IMR-90 (cell line): ENCODE measurements around the gene KAT6B. TPM values are rescaled to one million over a fixed set of nuclear protein-coding genes. Genes with fewer than 3 reads are reported as not detected.

ENCODE experiments used
- ATAC-seq: fragments of 200-7000 bp; cut with Tn5 transposase; 2 replicates; pipeline ENCODE4 v1.9.1; 2020; ENCODE audit warnings: low read depth, mild to moderate bottlenecking, moderate library complexity
- BruUV-seq: library from RNA; stranded (reverse); fragments of 400-500 nt; replicated peaks from 2 replicates; lab custom pipeline; 2021; lab: Mats Ljungman, UMichigan
- CTCF ChIA-PET: fragments of 300-600 bp; formaldehyde crosslinking; extraction: SDS; loops from one replicate; lab custom pipeline; 2021; ENCODE audit warnings: antibody characterized with exemption; lab: Yijun Ruan, JAX
- POLR2A ChIA-PET: fragments of 300-600 bp; sonication (Branson Sonifier 250); formaldehyde crosslinking; loops from one replicate; lab custom pipeline; 2022; ENCODE audit warnings: antibody characterized with exemption; ENCODE audit not compliant: unreplicated experiment; lab: Charles Lee
- DNase-seq: peaks from one replicate; pipeline ENCODE4 v3.0.0; 2013
- H2AFZ ChIP-seq: replicated peaks from 2 replicates; pipeline ENCODE3; 2013; ENCODE audit warnings: low read length, mild to moderate bottlenecking; ENCODE audit not compliant: poor library complexity
- H2AK5ac ChIP-seq: 2 replicates; pipeline ENCODE4 v1.6.1; 2013; ENCODE audit warnings: low read depth, low read length, inconsistent platforms
- H2AK9ac ChIP-seq: replicated peaks from 2 replicates; pipeline ENCODE3; 2013; ENCODE audit warnings: mild to moderate bottlenecking, low read depth, low read length, moderate library complexity; ENCODE audit not compliant: poor library complexity
- H2BK120ac ChIP-seq: 2 replicates; pipeline ENCODE4 v1.6.1; 2013; ENCODE audit warnings: low read depth, low read length, inconsistent platforms
- H2BK15ac ChIP-seq: 3 replicates; pipeline ENCODE4 v1.6.1; 2013; ENCODE audit warnings: low read depth, low read length, inconsistent platforms
- H2BK20ac ChIP-seq: 2 replicates; pipeline ENCODE4 v1.6.1; 2013; ENCODE audit warnings: low read depth, mild to moderate bottlenecking, inconsistent platforms, low read length, moderate library complexity
- H2BK5ac ChIP-seq: 2 replicates; pipeline ENCODE4 v1.6.1; 2013; ENCODE audit warnings: mild to moderate bottlenecking, low read depth, low read length, inconsistent platforms; ENCODE audit not compliant: poor library complexity, severe bottlenecking
- H3K14ac ChIP-seq: replicated peaks from 2 replicates; pipeline ENCODE4 v1.6.1; 2013; ENCODE audit warnings: low read depth, low read length, inconsistent platforms
- H3K18ac ChIP-seq: 2 replicates; pipeline ENCODE4 v1.6.1; 2013; ENCODE audit warnings: low read depth, low read length, control low read depth
- H3K23ac ChIP-seq: 2 replicates; pipeline ENCODE4 v1.6.1; 2013; ENCODE audit warnings: low read depth, low read length, inconsistent platforms
- H3K27ac ChIP-seq: 2 replicates; pipeline ENCODE4 v1.5.1; 2013; ENCODE audit warnings: mild to moderate bottlenecking, control low read depth, low read length; ENCODE audit not compliant: insufficient read depth
- H3K27me3 ChIP-seq: 2 replicates; pipeline ENCODE4 v1.6.1; 2013; ENCODE audit warnings: low read length; ENCODE audit not compliant: control insufficient read depth, insufficient read depth
- H3K36me3 ChIP-seq: 2 replicates; pipeline ENCODE4 v1.6.1; 2013; ENCODE audit warnings: low read length, mixed read lengths; ENCODE audit not compliant: control insufficient read depth, insufficient read depth
- H3K4ac ChIP-seq: 2 replicates; pipeline ENCODE4 v1.6.1; 2013; ENCODE audit warnings: low read depth, low read length, inconsistent platforms
- H3K4me1 ChIP-seq: 2 replicates; pipeline ENCODE4 v1.6.1; 2013; ENCODE audit warnings: low read length, mixed read lengths; ENCODE audit not compliant: control insufficient read depth, insufficient read depth
- H3K4me2 ChIP-seq: 2 replicates; pipeline ENCODE4 v1.6.1; 2013; ENCODE audit warnings: low read depth, mild to moderate bottlenecking, control low read depth, low read length, moderate library complexity
- H3K4me3 ChIP-seq: 2 replicates; pipeline ENCODE4 v1.5.1; 2013; ENCODE audit warnings: low read depth, mild to moderate bottlenecking, control low read depth, low read length, moderate library complexity; ENCODE audit not compliant: insufficient read depth
- H3K56ac ChIP-seq: 2 replicates; pipeline ENCODE4 v1.6.1; 2013; ENCODE audit warnings: low read length, inconsistent platforms; ENCODE audit not compliant: insufficient read depth; ENCODE audit errors: extremely low read depth
- H3K79me1 ChIP-seq, 2 experiments: 2 replicates each; pipeline ENCODE4 v1.6.1; 2013; ENCODE audit warnings: low read length in 2 of 2, inconsistent platforms in 1 of 2, low read depth in 1 of 2
- H3K9ac ChIP-seq: 2 replicates; pipeline ENCODE4 v1.6.1; 2013; ENCODE audit warnings: low read depth, low read length, control low read depth
- H3K9me1 ChIP-seq: 2 replicates; pipeline ENCODE4 v1.6.1; 2013; ENCODE audit warnings: low read length, inconsistent platforms; ENCODE audit not compliant: insufficient read depth
- H3K9me3 ChIP-seq: 2 replicates; pipeline ENCODE4 v1.6.1; 2013; ENCODE audit warnings: low read length; ENCODE audit not compliant: control insufficient read depth, insufficient read depth
- H4K20me1 ChIP-seq: 2 replicates; pipeline ENCODE4 v1.6.1; 2013; ENCODE audit warnings: low read length, inconsistent platforms; ENCODE audit not compliant: insufficient read depth
- H4K5ac ChIP-seq: 2 replicates; pipeline ENCODE4 v1.6.1; 2013; ENCODE audit warnings: mild to moderate bottlenecking, low read depth, low read length, control low read depth
- H4K8ac ChIP-seq, 2 experiments: 2 replicates each; pipeline ENCODE4 v1.6.1; 2013; ENCODE audit warnings: low read depth in 2 of 2, low read length in 2 of 2, control low read depth in 1 of 2, inconsistent platforms in 1 of 2
- H4K91ac ChIP-seq: 2 replicates; pipeline ENCODE4 v1.6.1; 2013; ENCODE audit warnings: low read depth, low read length, inconsistent platforms; ENCODE audit not compliant: insufficient read depth
- POLR2A ChIP-seq: IDR thresholded peaks from 2 replicates; pipeline ENCODE4 v1.6.1; 2012; ENCODE audit warnings: mild to moderate bottlenecking, low read depth, low read length
- RAD21 ChIP-seq: IDR thresholded peaks from 2 replicates; pipeline ENCODE4 v1.6.1; 2012; ENCODE audit warnings: low read length, improper control_type of control experiment
- WGBS, 2 experiments: methylation state at CpG; one replicate each; pipeline versions ENCODE4 v1.1.5 to v1.1.7; 2013; ENCODE audit warnings: missing lambda C conversion rate in 2 of 2; ENCODE audit not compliant: insufficient read length in 1 of 2; ENCODE audit errors: extremely low coverage in 2 of 2; 5-methylcytosine and 5-hydroxymethylcytosine counted together
- dilution Hi-C: fragments of 300-500 bp; cut with HindIII; formaldehyde crosslinking; loops from one replicate; pipeline ENCODE4 v1.14.3; 2018; ENCODE audit warnings: low sequenced_read_pairs; ENCODE audit not compliant: unreplicated experiment
- in situ Hi-C: fragments of 300-500 bp; cut with MboI; formaldehyde crosslinking; loops from 3 replicates; pipeline ENCODE4 v1.14.3; 2019; ENCODE audit warnings: low sequenced_read_pairs, inconsistent platforms, mixed read lengths
- intact Hi-C: fragments of 100-400 bp; cut with micrococcal nuclease; formaldehyde crosslinking; loops from 2 replicates; pipeline ENCODE4 v1.10.0; 2022
- polyA plus RNA-seq, 3 experiments: library from polyadenylated mRNA; depleted of rRNA; stranded (reverse); fragments of >200 nt; gene quantifications; 2 replicates each; pipeline ENCODE4 v1.2.3, GENCODE V29; 2012; ENCODE audit warnings: low replicate concordance in 1 of 3
- total RNA-seq: library from RNA; depleted of rRNA; stranded (reverse); fragments of >200 nt; gene quantifications from 2 replicates; pipeline ENCODE4 v1.2.3, GENCODE V29; 2012

Gene KAT6B
- total and polyA plus RNA-seq, 2 of the 4 experiments (the other 2 are of a cell fraction): 8.8 to 28.1 TPM

GRCh38 chr10:74934100-74934812, 107.9 kb downstream of the KAT6B start:
- Histone ChIP-seq H3K9me3 (no peaks in the 10 kb centered on the region), H3K14ac (no peak overlapping the region), H4K20me1 (no peaks in the 10 kb centered on the region), H3K23ac (no peak overlapping the region), H2AK9ac (no peak overlapping the region), H3K4me1 (peaks cover 13% of the 10 kb centered on the region), H3K27ac (no peak overlapping the region), H3K18ac (no peak overlapping the region), H4K8ac (no peak overlapping the region), H2BK5ac (no peak overlapping the region), H2BK15ac (no peak overlapping the region), H2BK20ac (no peak overlapping the region), H3K9ac (no peak overlapping the region), H3K4me3 (no peak overlapping the region), H2AK5ac (no peak overlapping the region; the same call in 1 of the 2 replicates), H3K4me2 (no peak overlapping the region), H3K56ac (no peak overlapping the region), H3K4ac (0 out of 2 replicates have a peak overlapping the region, but pooled peaks have one; percentile 0), H2BK120ac (no peak overlapping the region), H3K27me3 (no peaks in the 10 kb centered on the region), H4K5ac (no peak overlapping the region), H4K91ac (no peak overlapping the region), H2AFZ (no peak overlapping the region), H3K36me3 (no peaks in the 10 kb centered on the region), H3K79me1 (peaks cover 23 to 67% of the 10 kb centered on the region in 2 experiments; a peak in 3 of 4 replicates), H3K9me1 (peaks cover 7% of the 10 kb centered on the region; the same call in 1 of the 2 replicates)
- no peak for TF ChIP-seq RAD21
- no peak for TF ChIP-seq POLR2A
- DNase-seq (no peak), ATAC-seq (no peak)
- ChIA-PET POLR2A (no interaction called here), CTCF (interaction anchor here (0.6 kb wide), 1 partner anchor 71 kb away, joined by 5 read pairs; no protein-coding TSS in a partner anchor)
- dilution Hi-C loops (no loop called here), in situ Hi-C loops (no loop called here), intact Hi-C loops (no loop called here)
- 81% methylated on average over 5 of the region's 12 CpGs; no CpG with 5 or more reads in 1 of the 2 experiments for WGBS, 2 experiments
- BruUV-seq: no TSS peak
